DOHH2 (cell line): ENCODE data around the gene NEK5.

ENCODE experiments used
- EZH2phosphoT487 ChIP-seq: fragments of 200-600 bp; sonication (generic); IDR thresholded peaks from 2 replicates; pipeline ENCODE4 v1.6.1; 2017; ENCODE audit warnings: borderline replicate concordance, mild to moderate bottlenecking, antibody characterized with exemption, low read length, moderate library complexity, mixed read lengths
- TF ChIP-seq, protein P1 (sequence below): fragments of 200-600 bp; sonication (generic); IDR thresholded peaks from one replicate; pipeline ENCODE4 v1.5.1; 2014; ENCODE audit warnings: antibody characterized with exemption, mild to moderate bottlenecking, low read depth, low read length; ENCODE audit not compliant: poor library complexity, severe bottlenecking

DNA sequence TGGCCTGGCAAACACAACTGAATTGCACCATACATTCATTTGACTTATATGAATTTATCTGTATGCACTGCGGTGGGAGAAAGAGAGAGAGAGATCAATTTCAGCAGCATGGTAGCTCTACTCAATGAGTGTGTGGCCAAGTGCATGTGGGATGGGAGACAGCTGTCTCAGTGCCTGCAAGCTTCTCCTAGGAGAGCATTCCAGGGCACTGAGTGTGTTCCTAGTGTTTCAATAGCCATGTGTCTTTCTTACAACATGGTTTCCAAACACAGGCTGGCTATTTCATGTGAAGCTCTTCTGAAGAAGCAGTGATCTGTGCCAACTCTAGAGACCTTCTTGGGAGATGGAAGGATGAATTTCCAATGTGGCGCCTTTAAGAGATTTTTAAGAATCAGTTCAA is 43.5 kb downstream of the NEK5 start:
- TF ChIP-seq, protein P1, sequence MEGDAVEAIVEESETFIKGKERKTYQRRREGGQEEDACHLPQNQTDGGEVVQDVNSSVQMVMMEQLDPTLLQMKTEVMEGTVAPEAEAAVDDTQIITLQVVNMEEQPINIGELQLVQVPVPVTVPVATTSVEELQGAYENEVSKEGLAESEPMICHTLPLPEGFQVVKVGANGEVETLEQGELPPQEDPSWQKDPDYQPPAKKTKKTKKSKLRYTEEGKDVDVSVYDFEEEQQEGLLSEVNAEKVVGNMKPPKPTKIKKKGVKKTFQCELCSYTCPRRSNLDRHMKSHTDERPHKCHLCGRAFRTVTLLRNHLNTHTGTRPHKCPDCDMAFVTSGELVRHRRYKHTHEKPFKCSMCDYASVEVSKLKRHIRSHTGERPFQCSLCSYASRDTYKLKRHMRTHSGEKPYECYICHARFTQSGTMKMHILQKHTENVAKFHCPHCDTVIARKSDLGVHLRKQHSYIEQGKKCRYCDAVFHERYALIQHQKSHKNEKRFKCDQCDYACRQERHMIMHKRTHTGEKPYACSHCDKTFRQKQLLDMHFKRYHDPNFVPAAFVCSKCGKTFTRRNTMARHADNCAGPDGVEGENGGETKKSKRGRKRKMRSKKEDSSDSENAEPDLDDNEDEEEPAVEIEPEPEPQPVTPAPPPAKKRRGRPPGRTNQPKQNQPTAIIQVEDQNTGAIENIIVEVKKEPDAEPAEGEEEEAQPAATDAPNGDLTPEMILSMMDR = no peak
- no peak for TF ChIP-seq EZH2phosphoT487
